Type B pancreatic cell (in vitro differentiated cells): ENCODE results near the gene FUT3. TPM values are rescaled to one million over a fixed set of nuclear protein-coding genes. Genes with fewer than 3 reads are reported as not detected.
A peak's percentile ranks its signal among the peaks of the same experiment; 100 is the strongest.

ENCODE experiments used
- DNase-seq: peaks from one replicate; pipeline ENCODE4 v3.0.0; 2021; ENCODE audit warnings: mixed read lengths; ENCODE audit not compliant: unreplicated experiment; ENCODE audit errors: extremely low spot score
- H3K27ac Mint-ChIP-seq: 2 replicates; pipeline ENCODE4 v1.8.0; 2021; ENCODE audit warnings: mild to moderate bottlenecking, mixed read lengths
- H3K27me3 Mint-ChIP-seq: 2 replicates; pipeline ENCODE4 v1.8.0; 2021; ENCODE audit warnings: mixed read lengths
- H3K36me3 Mint-ChIP-seq: 2 replicates; pipeline ENCODE4 v1.8.0; 2021; ENCODE audit warnings: mixed read lengths
- H3K4me1 Mint-ChIP-seq: one replicate; pipeline ENCODE4 v1.8.0; 2021; ENCODE audit warnings: mixed read lengths; ENCODE audit not compliant: unreplicated experiment
- H3K4me3 Mint-ChIP-seq: 2 replicates; pipeline ENCODE4 v1.8.0; 2021; ENCODE audit warnings: mild to moderate bottlenecking, mixed read lengths
- H3K9me3 Mint-ChIP-seq: 2 replicates; pipeline ENCODE4 v1.8.0; 2021; ENCODE audit warnings: mixed read lengths
- CTCF ChIP-seq: fragments of 200-600 bp; sonication (generic); conservative IDR thresholded peaks from 2 replicates; pipeline ENCODE4 v1.5.0; 2021; ENCODE audit warnings: antibody characterized with exemption, mild to moderate bottlenecking
- total RNA-seq: library from RNA; stranded (reverse); gene quantifications from 2 replicates; pipeline ENCODE4 v1.2.1, GENCODE V29; 2021; ENCODE audit warnings: low replicate concordance

FUT3 gene
- total RNA-seq, 1 donor from 2014 or later = 6.6 TPM

- no peaks in the 10 kb centered on the region for H3K9me3 Mint-ChIP-seq
- H3K27ac Mint-ChIP-seq = no peak overlapping the region
- peaks cover 3% of the 10 kb centered on the region for H3K4me1 Mint-ChIP-seq
- H3K36me3 Mint-ChIP-seq = no peaks in the 10 kb centered on the region
- TF ChIP-seq CTCF = no peak
- DNase-seq = no peak
- H3K27me3 Mint-ChIP-seq = no peaks in the 10 kb centered on the region
- no peak overlapping the region for H3K4me3 Mint-ChIP-seq
These were observed 28.9 kb downstream of the FUT3 start for GRCh38 chr19:5822181-5822844.

- Mint-ChIP-seq H3K27me3 (peaks cover 3% of the 10 kb centered on the region), H3K4me3 (no peak overlapping the region), H3K4me1 (peaks cover 3% of the 10 kb centered on the region), H3K9me3 (no peaks in the 10 kb centered on the region), H3K27ac (no peak overlapping the region), H3K36me3 (no peaks in the 10 kb centered on the region)
- no peak for DNase-seq
- no peak for TF ChIP-seq CTCF
These were observed 29.6 kb downstream of the FUT3 start for GRCh38 chr19:5821521-5822180.

GRCh38 chr19:5820785-5821184 is 30.5 kb downstream of the FUT3 start:
- Mint-ChIP-seq H3K4me1 (peaks cover 3% of the 10 kb centered on the region), H3K9me3 (no peaks in the 10 kb centered on the region), H3K27ac (no peak overlapping the region), H3K27me3 (peaks cover 8% of the 10 kb centered on the region), H3K36me3 (no peaks in the 10 kb centered on the region), H3K4me3 (no peak overlapping the region)
- TF ChIP-seq CTCF = no peak
- DNase-seq = no peak

- no peak overlapping the region for H3K27ac Mint-ChIP-seq
- H3K27me3 Mint-ChIP-seq = peaks cover 8% of the 10 kb centered on the region
- peaks cover 3% of the 10 kb centered on the region for H3K4me1 Mint-ChIP-seq
- H3K9me3 Mint-ChIP-seq = no peaks in the 10 kb centered on the region
- DNase-seq = no peak
- no peak overlapping the region for H3K4me3 Mint-ChIP-seq
- no peaks in the 10 kb centered on the region for H3K36me3 Mint-ChIP-seq
- TF ChIP-seq CTCF = no peak
These were observed 32.7 kb downstream of the FUT3 start for GRCh38 chr19:5818594-5818993.

GRCh38 chr19:5817218-5817617 is 34.0 kb downstream of the FUT3 start:
- Mint-ChIP-seq H3K27me3 (peaks cover 8% of the 10 kb centered on the region), H3K36me3 (no peaks in the 10 kb centered on the region), H3K4me1 (peaks cover 3% of the 10 kb centered on the region), H3K27ac (peak overlapping the region; percentile 70), H3K4me3 (no peak overlapping the region), H3K9me3 (no peaks in the 10 kb centered on the region)
- no peak for DNase-seq
- no peak for TF ChIP-seq CTCF
